WERI-Rb-1 (cell line): ENCODE measurements around the gene SMPDL3B.

Source experiments
- DNase-seq: peaks from one replicate; pipeline ENCODE4 v3.0.0-alpha.2; 2020
- H3K27ac ChIP-seq: fragments of 250-450 bp; sonication (Bioruptor Pico); 2 replicates; pipeline ENCODE4 v1.5.1; 2020; ENCODE audit warnings: mild to moderate bottlenecking, moderate library complexity
- H3K27me3 ChIP-seq: fragments of 250-450 bp; sonication (Bioruptor Pico); 2 replicates; pipeline ENCODE4 v1.5.1; 2021; ENCODE audit warnings: mild to moderate bottlenecking, low read depth, moderate library complexity; ENCODE audit not compliant: insufficient read depth, severe bottlenecking
- H3K36me3 ChIP-seq: fragments of 250-450 bp; sonication (Bioruptor Pico); 2 replicates; pipeline ENCODE4 v1.5.1; 2020; ENCODE audit warnings: mild to moderate bottlenecking, moderate library complexity
- H3K4me3 ChIP-seq: 2 replicates; pipeline ENCODE4 v1.5.1; 2011; ENCODE audit warnings: low read depth, mild to moderate bottlenecking, control low read depth, low read length
- H3K9me3 ChIP-seq: fragments of 250-450 bp; sonication (Bioruptor Pico); 2 replicates; pipeline ENCODE4 v1.5.1; 2021; ENCODE audit warnings: mild to moderate bottlenecking, moderate library complexity; ENCODE audit not compliant: severe bottlenecking
- CTCF ChIP-seq: IDR thresholded peaks from 2 replicates; pipeline ENCODE4 v1.5.1; 2011; ENCODE audit warnings: low read depth, mild to moderate bottlenecking, control low read depth, inconsistent platforms, low read length

Gene SMPDL3B

GRCh38 chr1:27959792-27960603 lies 25.2 kb downstream of the SMPDL3B start, which contains the start of gene XKR8:
TSS of gene XKR8 (plus strand) at chr1:27959973. CDS start at chr1:27960070, 97 bp downstream.
- Histone ChIP-seq H3K9me3 (no peaks in the 10 kb centered on the region), H3K36me3 (no peaks in the 10 kb centered on the region), H3K4me3 (no peak within 1 kb of the TSS), H3K27me3 (no peaks in the 10 kb centered on the region), H3K27ac (no peak within 1 kb of the TSS)
- TF ChIP-seq CTCF, result no peak
- no peak for DNase-seq

- DNase-seq, result no peak
- H3K36me3 ChIP-seq, result no peaks in the 10 kb centered on the region
- no peak overlapping the region for H3K27ac ChIP-seq
- no peaks in the 10 kb centered on the region for H3K27me3 ChIP-seq
- H3K9me3 ChIP-seq, result no peaks in the 10 kb centered on the region
- no peak overlapping the region for H3K4me3 ChIP-seq
- no peak for TF ChIP-seq CTCF
Measured at GRCh38 chr1:27960762-27961645, 26.2 kb downstream of the SMPDL3B start.

GRCh38 chr1:27961646-27962221 lies 26.9 kb downstream of the SMPDL3B start:
- Histone ChIP-seq H3K27me3 (no peaks in the 10 kb centered on the region), H3K4me3 (no peak overlapping the region), H3K27ac (no peak overlapping the region), H3K9me3 (no peaks in the 10 kb centered on the region), H3K36me3 (no peaks in the 10 kb centered on the region)
- DNase-seq, result no peak
- TF ChIP-seq CTCF, result no peak

- H3K4me3 ChIP-seq, result no peak overlapping the region
- H3K9me3 ChIP-seq, result no peaks in the 10 kb centered on the region
- H3K27me3 ChIP-seq, result no peaks in the 10 kb centered on the region
- DNase-seq, result no peak
- no peak overlapping the region for H3K27ac ChIP-seq
- H3K36me3 ChIP-seq, result no peaks in the 10 kb centered on the region
- no peak for TF ChIP-seq CTCF
Measured at GRCh38 chr1:27963393-27963792, 28.6 kb downstream of the SMPDL3B start.

- Histone ChIP-seq H3K27ac (no peak overlapping the region), H3K36me3 (no peaks in the 10 kb centered on the region; the same call in 1 of the 2 replicates), H3K9me3 (no peaks in the 10 kb centered on the region), H3K27me3 (no peaks in the 10 kb centered on the region), H3K4me3 (no peak overlapping the region)
- TF ChIP-seq CTCF, result no peak
- no peak for DNase-seq
Measured at GRCh38 chr1:27966402-27967105, 31.8 kb downstream of the SMPDL3B start.
